ENCODE data around the gene CRYBG1. TPM values are rescaled to one million over a fixed set of nuclear protein-coding genes. Genes with fewer than 3 reads are reported as not detected.
A peak's percentile ranks its signal among the peaks of the same experiment; 100 is the strongest.
"Not testable (repeated sequence)": the region's sequence is repeated elsewhere in the genome, so short reads cannot be mapped to it uniquely, and the experiment has no call there.

Gene CRYBG1
- polyA plus RNA-seq, 3 donors = 24.0 to 33.6 (median 27.3) TPM

GRCh38 chr6:106574741-106575458 lies 214.4 kb downstream of the CRYBG1 start:
- DNase-seq = no peak

DNA sequence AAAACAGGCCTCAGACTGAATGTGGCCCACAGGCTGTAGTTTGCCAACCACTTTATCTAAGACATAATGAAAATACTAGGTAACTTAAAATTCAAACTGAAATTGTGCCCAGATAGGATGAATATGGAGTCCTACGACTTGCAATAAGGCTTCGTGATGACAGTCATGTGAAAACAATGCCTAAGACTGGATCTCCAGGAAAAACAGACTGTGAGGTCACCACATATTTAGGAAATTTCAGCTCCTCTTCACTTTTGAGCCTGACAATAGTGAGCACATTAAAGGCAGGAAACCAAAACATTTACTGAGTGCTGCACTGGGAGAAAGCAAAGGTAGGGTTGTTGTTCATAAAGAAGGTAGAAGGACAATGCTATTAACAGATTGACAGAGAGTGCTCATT lies 218.8 kb downstream of the CRYBG1 start:
- DNase-seq = no peak

DNA sequence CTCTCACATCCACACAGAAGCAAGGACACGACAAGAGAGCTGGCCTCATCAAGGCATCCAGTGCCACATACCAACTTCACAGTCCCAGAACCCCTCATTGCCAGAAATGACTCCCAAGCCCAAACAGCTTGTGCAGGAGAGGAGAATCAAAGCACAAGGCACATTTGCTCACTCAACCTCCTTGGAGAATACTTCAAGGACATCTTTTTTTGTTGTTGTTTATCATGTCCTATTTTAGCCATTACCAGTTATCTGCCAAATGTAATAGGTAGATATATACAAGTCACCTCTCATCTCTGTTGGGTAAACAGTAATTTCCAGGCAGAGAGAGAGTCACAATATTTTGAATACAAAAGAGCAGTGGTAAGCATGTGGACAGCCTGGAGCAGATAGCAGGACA lies 221.0 kb downstream of the CRYBG1 start:
- DNase-seq = no peak

DNA sequence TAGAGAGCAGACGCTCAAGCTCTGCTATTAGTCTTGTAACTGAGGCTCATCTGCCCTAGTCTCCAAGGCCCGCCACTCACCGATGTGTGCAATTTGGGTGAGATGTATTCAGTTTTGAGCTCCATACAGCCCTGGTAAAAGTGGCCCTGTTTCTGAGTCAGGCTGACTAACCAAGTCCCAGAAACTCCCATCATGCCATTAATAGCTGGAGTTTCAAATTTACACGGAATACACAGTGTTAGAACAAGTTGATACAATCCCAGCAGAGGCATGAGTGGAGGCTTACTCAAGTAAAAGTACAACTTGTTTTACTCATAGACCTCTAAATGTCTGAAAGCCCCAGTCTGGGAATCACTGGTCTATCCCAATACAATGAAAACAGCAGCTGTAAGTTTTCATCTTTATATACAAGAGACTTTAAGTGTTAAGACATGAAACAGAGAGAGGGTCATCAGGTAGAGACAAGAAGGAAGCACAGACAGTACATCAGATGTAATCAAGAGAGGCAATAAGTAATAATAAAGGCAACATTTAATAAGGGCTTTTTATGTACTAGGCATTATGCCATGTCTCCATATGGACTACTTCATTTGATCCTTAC lies 226.4 kb downstream of the CRYBG1 start:
- no peak for DNase-seq

- DNase-seq = not testable (repeated sequence)
These were observed 228.4 kb downstream of the CRYBG1 start for GRCh38 chr6:106588937-106589336.

GRCh38 chr6:106591111-106591825 lies 230.8 kb downstream of the CRYBG1 start:
- no peak for DNase-seq

- DNase-seq = no peak
These were observed 238.9 kb downstream of the CRYBG1 start for GRCh38 chr6:106599440-106599839.

DNA sequence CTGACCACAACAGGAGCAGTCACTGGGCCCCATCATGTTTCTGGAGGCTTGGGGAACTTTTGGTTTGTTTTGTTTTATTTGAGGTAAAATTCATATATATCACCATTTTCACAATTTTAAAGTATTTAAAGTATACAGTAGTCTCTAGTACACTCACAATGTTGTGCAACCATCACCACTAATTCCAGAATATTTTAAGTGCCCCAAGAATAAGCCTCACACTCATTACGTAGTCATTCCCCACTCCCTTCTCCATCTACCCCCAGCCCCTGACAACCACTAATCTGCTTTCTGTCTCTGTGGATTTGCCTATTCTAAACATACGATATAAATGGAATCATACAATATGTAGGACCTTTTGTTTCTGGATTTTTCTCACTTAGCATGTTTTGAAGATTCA lies 239.8 kb downstream of the CRYBG1 start:
- no peak for DNase-seq

DNA sequence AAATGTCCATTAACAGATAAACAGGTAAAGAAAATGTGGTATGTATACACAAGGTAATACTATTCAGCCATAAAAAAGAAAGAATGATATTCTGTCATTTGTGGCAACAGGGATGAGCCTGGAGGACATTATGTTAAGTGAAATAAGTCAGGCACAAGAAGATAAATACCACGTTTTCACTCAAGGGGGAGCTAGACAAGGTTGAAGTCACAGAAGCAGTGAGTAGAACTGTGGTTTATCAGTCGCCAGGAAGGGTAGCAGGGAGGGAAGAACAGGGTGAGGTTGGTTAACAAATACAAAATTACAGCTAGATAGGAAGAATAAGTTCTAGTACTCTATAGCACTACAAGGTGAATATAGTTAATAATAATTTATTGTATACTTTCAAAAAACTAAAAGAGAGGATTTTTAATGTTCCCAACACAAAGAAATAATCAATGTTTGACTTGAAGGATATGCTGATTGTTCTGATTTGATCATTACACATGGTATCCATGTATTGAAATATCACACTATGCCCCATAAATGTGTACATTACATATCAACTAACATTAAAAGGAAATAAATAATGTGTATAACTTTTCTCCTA lies 247.7 kb downstream of the CRYBG1 start:
- peak; percentile 33 for DNase-seq

DNA sequence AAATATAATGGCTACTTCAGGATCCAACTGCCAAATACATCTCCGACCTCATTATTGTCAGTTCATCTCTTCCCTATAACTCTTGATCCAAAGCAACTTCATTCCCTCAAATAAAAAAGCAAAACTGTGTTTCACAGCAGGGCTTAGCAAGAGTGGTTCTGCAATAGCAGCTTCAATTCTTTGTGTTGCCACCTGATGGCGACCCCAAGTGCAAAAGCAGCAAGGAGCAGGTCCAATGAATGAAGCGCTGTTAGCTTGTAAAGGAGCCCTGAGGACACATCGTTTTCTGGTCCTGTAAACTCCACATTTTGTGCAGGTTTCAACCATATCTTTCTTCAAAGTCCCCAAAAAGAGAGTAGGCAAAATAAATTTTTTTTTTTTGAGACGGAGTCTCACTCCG lies 249.2 kb downstream of the CRYBG1 start:
- DNase-seq = peak; percentile 33

- DNase-seq = no peak
These were observed 250.5 kb downstream of the CRYBG1 start for GRCh38 chr6:106611030-106611429.

DNA sequence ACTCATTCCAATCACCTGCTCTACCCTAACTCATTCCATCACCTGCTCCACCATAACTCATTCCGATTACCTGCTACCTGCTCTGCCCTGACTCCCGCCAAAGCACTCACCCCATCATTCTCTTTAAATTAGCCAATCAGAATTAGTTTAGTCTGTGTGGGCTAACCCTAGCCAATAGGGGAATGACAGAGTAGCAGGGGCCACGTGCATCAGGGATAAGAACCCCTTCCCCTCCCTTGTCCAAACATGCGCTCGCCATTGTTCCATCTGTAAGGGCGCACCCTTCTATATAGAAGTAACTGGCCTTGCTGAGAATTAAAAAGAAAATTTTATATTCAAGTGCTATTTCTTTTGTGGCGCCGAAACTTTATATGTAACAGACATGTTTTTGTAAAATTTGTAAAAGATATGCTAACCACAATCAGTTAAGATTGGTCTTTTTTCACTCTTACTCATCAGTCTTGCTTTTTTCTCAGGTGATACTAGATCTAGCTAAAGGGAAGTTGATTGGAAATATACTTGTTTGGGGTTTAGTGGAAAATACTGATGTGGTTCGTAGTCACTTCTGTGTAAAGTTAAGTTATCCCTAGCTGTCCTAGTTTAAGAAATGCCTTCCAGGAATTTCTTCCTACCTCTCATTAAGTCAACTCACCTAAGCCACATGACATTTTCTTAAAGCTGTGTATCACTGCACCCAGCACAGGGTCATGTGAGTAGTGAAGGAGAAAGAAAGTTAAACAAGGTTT lies 252.3 kb downstream of the CRYBG1 start:
- no peak for DNase-seq

DNA sequence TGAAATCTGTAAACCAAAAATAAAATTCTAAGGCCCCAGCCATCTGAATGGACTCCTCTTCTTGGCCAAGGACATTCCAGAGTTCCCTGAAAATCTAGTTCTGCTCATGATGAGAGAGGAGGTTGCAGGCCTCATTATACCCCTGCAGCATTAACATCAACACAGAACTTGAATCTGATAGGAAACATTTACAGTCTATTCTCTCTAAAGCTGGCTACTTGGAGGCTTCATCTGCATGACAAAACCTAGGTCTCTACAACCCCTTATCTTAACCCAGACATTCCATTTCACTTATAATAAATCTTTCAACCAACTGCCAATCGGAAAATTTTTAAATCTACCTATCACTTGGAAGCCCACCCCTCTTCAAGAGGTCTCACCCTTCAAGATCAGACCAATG lies 253.1 kb downstream of the CRYBG1 start:
- DNase-seq = no peak

- DNase-seq = no peak
These were observed 253.6 kb downstream of the CRYBG1 start for GRCh38 chr6:106614166-106614565.

DNA sequence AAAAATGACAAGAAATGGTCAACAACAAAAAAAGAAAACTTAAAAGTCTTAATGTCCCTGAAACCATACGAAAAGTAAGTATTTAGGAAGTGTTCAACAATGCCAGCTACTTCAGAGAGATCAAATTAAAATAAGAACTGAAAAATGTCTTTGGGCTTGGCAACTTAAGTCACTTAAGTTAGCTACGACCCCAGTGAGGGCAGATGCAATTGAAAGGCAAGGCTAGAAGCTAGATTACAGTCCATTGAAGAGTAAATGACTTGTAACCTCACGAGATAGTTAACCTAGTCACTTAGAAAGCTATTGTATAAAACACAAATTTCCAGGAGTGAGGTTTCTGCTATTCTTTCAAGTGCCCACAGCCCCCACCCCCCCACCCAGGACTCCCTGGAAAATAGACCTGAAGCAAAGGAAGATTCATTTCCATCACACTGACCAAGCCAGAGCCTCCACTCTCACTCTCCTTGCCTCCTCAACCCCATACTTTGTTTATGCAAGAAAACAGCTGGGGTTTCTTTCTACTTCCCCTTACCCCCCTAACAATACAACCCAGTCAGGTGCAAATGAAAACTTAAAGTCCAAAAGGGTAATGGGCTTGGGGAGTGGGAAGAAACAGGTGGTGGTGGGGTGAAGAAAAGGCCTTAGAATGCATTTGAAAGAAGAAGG lies 254.2 kb downstream of the CRYBG1 start:
- DNase-seq = no peak

- no peak for DNase-seq
These were observed 256.8 kb downstream of the CRYBG1 start for GRCh38 chr6:106617302-106617701.

DNA sequence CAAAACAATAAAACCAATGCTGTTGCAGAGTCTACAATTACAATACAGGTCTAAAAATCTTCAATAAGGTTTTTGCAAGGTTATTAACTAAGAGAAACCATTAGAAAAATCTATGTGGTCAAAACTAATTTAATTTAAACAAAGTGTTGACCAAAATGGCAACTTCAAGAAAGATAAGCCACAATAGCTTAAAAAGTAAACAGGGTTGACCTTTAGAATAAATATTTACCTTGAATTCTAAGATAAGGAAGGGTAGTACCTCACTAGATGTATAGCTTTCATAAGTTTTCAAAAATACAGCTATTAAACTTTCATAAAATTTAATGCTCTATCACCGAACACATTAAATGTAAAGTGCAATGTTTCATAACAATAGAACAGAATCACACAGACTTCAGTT lies 257.3 kb downstream of the CRYBG1 start:
- DNase-seq = no peak

DNA sequence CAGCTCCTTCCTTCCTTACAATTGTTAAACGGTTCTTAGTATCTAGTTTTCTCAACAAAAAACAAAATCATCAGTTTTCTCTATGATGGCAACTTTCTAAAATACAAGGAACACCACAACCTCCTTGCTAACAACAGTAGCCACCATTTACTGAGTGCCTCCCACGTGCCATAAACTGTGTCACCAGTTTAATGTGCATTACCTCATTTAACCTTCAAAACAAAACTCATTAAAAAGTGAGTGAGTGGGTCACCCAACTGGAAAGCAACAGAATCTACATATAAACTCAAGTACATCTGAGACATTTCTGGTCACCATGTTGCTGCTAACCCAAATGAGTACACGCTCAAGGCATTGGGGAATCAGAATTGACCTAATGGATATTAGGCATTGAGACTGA lies 257.8 kb downstream of the CRYBG1 start:
- no peak for DNase-seq

GRCh38 chr6:106619223-106619622 lies 258.7 kb downstream of the CRYBG1 start:
- DNase-seq = no peak

GRCh38 chr6:106620931-106621672 lies 260.6 kb downstream of the CRYBG1 start:
- no peak for DNase-seq

All from renal pelvis (tissue), 4 donors.